Epithelial cell of proximal tubule (primary cell): Measurements from ENCODE around the gene METTL9. TPM values are rescaled to one million over a fixed set of nuclear protein-coding genes. Genes with fewer than 3 reads are reported as not detected.
"Not testable (repeated sequence)": the region's sequence is repeated elsewhere in the genome, so short reads cannot be mapped to it uniquely, and the experiment has no call there.

Source experiments
- DNase-seq: peaks from one replicate; pipeline ENCODE4 v3.0.0-alpha.2; 2011; ENCODE audit warnings: low read depth
- H3K4me3 ChIP-seq: 2 replicates; pipeline ENCODE4 v1.5.1; 2011; ENCODE audit warnings: low read depth, mild to moderate bottlenecking, low read length
- total RNA-seq: library from RNA; depleted of rRNA; stranded (reverse); fragments of >200 nt; gene quantifications from 2 replicates; pipeline ENCODE4 v1.2.3, GENCODE V29; 2015
- TF ChIP-seq, protein P1 (sequence below): conservative IDR thresholded peaks from 2 replicates; pipeline ENCODE4 v1.5.1; 2012; ENCODE audit warnings: low read depth, mild to moderate bottlenecking, low read length

METTL9 gene
- total RNA-seq: 149 and 152 TPM in 2 replicates

GRCh38 chr16:21599122-21600030 is at the start of gene METTL9:
TSS of gene METTL9 (plus strand) at chr16:21599577. CDS start at chr16:21599734, 157 bp downstream.
- TF ChIP-seq, protein P1, sequence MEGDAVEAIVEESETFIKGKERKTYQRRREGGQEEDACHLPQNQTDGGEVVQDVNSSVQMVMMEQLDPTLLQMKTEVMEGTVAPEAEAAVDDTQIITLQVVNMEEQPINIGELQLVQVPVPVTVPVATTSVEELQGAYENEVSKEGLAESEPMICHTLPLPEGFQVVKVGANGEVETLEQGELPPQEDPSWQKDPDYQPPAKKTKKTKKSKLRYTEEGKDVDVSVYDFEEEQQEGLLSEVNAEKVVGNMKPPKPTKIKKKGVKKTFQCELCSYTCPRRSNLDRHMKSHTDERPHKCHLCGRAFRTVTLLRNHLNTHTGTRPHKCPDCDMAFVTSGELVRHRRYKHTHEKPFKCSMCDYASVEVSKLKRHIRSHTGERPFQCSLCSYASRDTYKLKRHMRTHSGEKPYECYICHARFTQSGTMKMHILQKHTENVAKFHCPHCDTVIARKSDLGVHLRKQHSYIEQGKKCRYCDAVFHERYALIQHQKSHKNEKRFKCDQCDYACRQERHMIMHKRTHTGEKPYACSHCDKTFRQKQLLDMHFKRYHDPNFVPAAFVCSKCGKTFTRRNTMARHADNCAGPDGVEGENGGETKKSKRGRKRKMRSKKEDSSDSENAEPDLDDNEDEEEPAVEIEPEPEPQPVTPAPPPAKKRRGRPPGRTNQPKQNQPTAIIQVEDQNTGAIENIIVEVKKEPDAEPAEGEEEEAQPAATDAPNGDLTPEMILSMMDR: no peak
- DNase-seq: no peak

DNA sequence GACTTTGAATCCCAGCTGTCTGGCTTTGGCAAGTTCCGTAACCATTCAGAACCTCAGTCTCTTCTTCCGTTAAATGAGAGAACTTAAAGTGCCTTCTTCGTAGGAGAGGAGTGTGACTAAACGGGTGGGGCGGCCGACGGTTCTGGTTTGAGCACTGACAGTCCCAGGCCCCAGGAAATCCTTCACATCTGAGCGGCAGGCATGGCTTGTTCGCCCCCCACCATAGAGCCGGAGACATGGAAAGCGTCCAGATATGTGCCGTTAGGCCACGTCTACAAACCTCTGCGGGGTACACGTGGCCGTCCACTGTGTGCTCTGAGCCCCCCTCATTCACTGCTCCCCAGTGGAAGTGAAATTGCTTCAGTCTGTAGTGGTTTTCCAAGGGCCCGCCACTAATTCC is 49.4 kb upstream of the METTL9 start:
- not testable (repeated sequence) for DNase-seq

More at GRCh38 chr16:21599122-21600030, at the start of gene METTL9:
- H3K4me3 ChIP-seq: peak within 1 kb of the TSS; percentile 77

DNA sequence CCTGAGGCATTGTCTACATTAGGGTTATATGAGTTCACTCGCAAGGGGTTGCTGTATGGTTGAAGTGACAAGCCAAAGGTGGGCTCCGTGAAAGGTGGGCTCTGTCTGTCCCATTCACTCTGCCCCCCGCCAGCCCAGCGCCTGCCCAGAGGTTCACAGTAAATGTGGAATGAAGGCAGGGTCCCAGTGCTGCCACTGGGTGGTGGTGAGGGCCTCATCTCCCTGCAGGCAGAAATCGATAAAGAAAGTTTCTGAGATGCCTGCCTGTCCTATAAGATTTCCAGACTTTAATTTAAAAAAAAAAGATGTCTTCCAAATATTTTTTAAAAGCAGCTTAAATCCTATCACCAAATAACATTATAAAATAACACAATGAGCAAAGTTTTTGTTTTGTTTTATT is 48.9 kb upstream of the METTL9 start:
- not testable (repeated sequence) for DNase-seq, H3K4me3 ChIP-seq

More for the DNA sequence above, 49.4 kb upstream of the METTL9 start:
- not testable (repeated sequence) for H3K4me3 ChIP-seq

- not testable (repeated sequence) for H3K4me3 ChIP-seq, DNase-seq
These were observed 48.3 kb upstream of the METTL9 start for GRCh38 chr16:21551076-21551475.

DNA sequence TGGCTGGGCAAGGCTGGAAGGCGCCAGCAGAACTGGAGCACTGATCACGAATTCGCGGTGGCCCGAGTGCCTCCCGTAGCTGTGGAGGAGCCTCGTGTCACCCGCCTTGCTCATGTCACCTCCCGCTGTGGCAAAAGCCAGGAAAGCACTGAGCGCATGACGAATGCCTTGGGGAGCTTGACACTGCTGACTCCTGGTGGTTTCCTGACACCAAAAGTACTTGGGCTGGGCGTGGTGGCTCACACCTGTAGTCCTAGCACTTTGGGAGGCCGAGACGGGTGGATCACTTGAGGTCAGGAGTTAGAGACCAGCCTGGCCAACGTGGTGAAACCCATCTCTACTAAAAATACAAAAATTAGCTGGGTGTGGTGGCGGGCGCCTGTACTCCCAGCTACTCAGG is 47.8 kb upstream of the METTL9 start:
- DNase-seq, H3K4me3 ChIP-seq: not testable (repeated sequence)

GRCh38 chr16:21553481-21554296 is 45.7 kb upstream of the METTL9 start:
- peak; percentile 94 for DNase-seq
- not testable (repeated sequence) for H3K4me3 ChIP-seq

DNA sequence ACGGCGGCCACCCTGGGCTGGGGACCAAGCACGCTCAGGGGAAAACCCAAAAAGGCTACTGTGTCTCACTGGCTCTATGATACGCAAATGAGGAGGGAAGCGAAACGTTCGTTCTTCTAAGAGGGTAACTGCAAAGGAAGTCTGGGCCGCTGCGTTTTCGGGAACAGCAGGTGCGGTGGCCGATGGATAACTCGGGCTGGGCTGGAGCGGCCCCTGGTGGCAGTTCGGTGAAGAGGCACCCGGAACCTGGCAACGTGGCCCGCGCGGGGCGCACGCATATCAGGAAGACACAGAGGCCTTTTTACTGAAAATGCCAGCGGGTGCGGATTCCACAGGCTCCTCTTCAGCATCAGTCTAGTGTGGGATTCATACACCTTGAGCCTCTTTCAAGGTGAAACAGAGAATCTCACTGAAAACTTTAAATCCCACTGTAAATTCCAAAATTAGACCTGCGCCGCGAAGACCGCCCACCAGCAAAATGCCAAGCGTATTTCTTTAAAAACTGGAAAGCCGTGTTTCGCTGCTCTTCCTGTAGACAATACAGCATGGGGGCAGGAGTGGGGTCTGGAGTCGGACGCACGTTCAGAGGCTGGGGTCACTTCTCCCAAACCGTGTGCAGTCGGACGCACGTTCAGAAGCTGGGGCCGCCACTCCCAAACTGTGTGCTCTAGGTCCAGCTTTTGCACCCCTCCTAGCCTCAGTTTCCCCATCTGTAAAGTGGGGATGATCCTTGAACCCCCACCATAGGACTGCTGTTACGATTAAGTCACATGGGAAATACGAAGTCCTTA is 44.4 kb upstream of the METTL9 start:
- DNase-seq: peak; percentile 12
- TF ChIP-seq, protein P1: peak; percentile 98
- peak overlapping the region; percentile 14 for H3K4me3 ChIP-seq

DNA sequence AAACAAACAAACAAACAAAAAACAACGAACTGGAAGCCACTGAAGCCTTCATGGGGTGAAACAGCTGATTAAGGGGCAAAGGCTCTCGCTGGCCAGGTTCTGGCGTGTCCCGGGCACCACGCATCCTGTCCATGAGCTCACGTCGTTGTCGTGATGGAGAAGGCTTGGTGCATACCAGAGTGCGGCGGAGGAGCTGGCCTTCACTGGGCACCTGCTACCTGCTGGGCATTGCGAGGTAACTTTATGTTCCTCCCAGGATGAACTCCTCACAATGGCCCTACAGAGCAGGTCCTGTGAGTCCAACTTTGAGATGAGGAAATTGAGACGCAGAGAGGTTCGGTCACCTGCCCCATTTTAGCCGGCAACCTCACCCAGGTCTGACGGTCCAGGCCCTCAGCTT is 43.8 kb upstream of the METTL9 start:
- H3K4me3 ChIP-seq, DNase-seq: not testable (repeated sequence)

DNA sequence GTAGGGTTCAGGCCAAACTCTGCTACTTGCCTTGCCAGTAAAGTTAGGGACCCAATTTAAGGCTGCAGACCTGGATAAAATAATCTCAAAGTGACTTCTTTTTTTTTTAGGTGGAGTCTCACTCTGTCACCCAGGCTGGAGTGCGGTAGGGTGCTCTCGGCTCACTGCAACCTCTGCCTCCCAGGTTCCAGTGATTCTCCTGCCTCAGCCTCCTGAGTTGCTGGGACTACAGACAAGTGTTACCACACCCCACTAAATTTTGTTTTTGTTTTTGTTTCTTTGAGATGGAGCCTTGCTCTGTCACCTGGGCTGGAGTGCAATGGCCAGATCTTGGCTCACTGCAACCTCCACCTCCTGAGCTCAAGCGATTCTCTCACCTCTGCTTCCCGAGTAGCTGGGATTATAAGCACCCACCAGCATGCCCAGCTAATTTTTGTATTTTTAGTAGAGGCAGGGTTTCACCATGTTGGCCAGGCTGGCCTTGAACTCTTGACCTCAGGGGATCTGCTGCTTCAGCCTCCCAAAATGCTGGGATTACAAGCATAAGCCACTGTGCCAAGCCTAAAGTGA is 43.3 kb upstream of the METTL9 start:
- not testable (repeated sequence) for DNase-seq, H3K4me3 ChIP-seq

DNA sequence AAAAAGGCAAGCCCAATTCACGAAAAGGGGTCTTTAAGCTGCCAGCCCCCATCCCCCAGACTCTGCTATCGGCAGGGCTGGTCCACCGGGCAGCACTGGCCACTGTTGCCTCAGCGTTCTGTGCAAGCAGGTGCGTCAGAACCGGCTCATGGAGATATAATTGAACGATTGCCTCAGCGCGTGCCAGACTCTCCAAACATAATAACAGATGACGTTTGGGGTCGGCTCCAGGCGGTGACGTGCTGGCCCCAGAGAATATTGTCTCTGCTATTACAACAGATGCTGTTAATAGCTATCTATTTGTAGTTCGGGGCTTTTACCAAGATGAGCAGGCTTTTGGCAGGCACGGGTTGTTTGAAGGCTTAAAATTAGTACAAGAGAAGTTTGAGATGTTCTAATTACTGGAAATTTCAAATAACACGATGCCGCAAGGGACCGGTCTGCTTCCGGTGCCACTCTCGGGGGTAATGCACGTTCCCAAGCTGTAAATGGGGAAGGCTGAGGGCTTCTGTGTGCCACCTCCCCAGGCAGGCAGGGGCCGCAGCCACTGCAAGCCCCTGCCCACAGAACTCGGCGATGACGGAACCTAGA is 42.6 kb upstream of the METTL9 start:
- DNase-seq, H3K4me3 ChIP-seq: not testable (repeated sequence)
